GM19395 (cell line): ENCODE measurements around the gene PTPRJ.

Experiments
- ATAC-seq: cut with Tn5 transposase; IDR thresholded peaks from one replicate; pipeline ENCODE4 v1.9.1; 2021; ENCODE audit warnings: mild to moderate bottlenecking, moderate library complexity; ENCODE audit not compliant: unreplicated experiment

The PTPRJ gene

GRCh38 chr11:48056325-48057183 is 76.2 kb downstream of the PTPRJ start:
- no peak for ATAC-seq

GRCh38 chr11:48058064-48058463 is 77.7 kb downstream of the PTPRJ start:
- ATAC-seq: no peak

- no peak for ATAC-seq
Observed at GRCh38 chr11:48058788-48059187, 78.4 kb downstream of the PTPRJ start.

- ATAC-seq: no peak
Observed at GRCh38 chr11:48062649-48063048, 82.3 kb downstream of the PTPRJ start.

GRCh38 chr11:48063424-48063978 is 83.1 kb downstream of the PTPRJ start:
- ATAC-seq: no peak

GRCh38 chr11:48064306-48064705 is 83.9 kb downstream of the PTPRJ start:
- ATAC-seq: no peak

GRCh38 chr11:48066881-48067800 is 86.8 kb downstream of the PTPRJ start:
- ATAC-seq: no peak

GRCh38 chr11:48073031-48073861 is 92.9 kb downstream of the PTPRJ start:
- ATAC-seq: no peak

GRCh38 chr11:48074425-48075181 is 94.2 kb downstream of the PTPRJ start:
- no peak for ATAC-seq

GRCh38 chr11:48075637-48076036 is 95.3 kb downstream of the PTPRJ start:
- ATAC-seq: no peak

- ATAC-seq: no peak
Observed at GRCh38 chr11:48077251-48077650, 96.9 kb downstream of the PTPRJ start.

GRCh38 chr11:48078689-48079088 is 98.3 kb downstream of the PTPRJ start:
- ATAC-seq: no peak

GRCh38 chr11:48079596-48079995 is 99.2 kb downstream of the PTPRJ start:
- no peak for ATAC-seq

- no peak for ATAC-seq
Observed at GRCh38 chr11:48080301-48080861, 100.0 kb downstream of the PTPRJ start.

- ATAC-seq: no peak
Observed at GRCh38 chr11:48081151-48082010, 101.0 kb downstream of the PTPRJ start.

GRCh38 chr11:48082771-48083170 is 102.4 kb downstream of the PTPRJ start:
- ATAC-seq: no peak

- no peak for ATAC-seq
Observed at GRCh38 chr11:48083421-48083820, 103.1 kb downstream of the PTPRJ start.

- no peak for ATAC-seq
Observed at GRCh38 chr11:48085688-48086087, 105.3 kb downstream of the PTPRJ start.

- ATAC-seq: no peak
Observed at GRCh38 chr11:48087422-48087821, 107.1 kb downstream of the PTPRJ start.
